Activated CD4-positive, alpha-beta T cell treated with anti-CD3 and anti-CD28 coated beads, Interleukin-10, Interleukin-2, amounts not matched to agents 100 ng/mL and 50 ng/mL, durations not matched to agents 16 hours and 8 hours (primary cell): Measurements from ENCODE around the gene TMED5.
"Not testable (repeated sequence)": the region's sequence is repeated elsewhere in the genome, so short reads cannot be mapped to it uniquely, and the experiment has no call there.

Experiments
- DNase-seq: peaks from one replicate; pipeline ENCODE4 v3.0.0-alpha.2; 2020

TMED5 gene

GRCh38 chr1:93171549-93172034 lies 8.6 kb downstream of the TMED5 start:
- DNase-seq = no peak

DNA sequence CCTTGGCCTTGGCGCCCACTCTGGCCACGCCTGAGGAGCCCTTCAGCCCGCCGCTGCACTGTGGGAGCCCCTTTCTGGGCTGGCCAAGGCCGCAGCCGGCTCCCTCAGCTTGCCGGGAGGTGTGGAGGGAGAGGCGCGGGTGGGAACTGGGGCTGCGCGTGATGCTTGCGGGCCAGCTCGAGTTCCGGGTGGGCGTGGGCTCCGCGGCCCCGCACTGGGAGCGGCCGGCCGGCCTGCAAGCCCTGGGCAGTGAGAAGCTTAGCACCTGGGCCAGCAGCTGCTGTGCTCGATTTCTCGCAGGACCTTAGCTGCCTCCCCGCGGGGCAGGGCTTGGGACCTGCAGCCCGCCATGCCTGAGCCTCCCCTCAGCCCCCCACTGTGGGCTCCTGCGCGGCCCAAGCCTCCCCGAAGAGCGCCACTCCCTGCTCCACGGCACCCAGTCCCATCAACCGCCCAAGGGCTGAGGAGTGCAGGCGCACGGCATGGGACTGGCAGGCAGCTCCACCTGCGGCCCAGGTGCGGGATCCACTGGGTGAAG lies 10.0 kb downstream of the TMED5 start:
- not testable (repeated sequence) for DNase-seq

- no peak for DNase-seq
These were observed 13.2 kb downstream of the TMED5 start for GRCh38 chr1:93167006-93167405.

- not testable (repeated sequence) for DNase-seq
These were observed 14.3 kb downstream of the TMED5 start for GRCh38 chr1:93165895-93166294.

DNA sequence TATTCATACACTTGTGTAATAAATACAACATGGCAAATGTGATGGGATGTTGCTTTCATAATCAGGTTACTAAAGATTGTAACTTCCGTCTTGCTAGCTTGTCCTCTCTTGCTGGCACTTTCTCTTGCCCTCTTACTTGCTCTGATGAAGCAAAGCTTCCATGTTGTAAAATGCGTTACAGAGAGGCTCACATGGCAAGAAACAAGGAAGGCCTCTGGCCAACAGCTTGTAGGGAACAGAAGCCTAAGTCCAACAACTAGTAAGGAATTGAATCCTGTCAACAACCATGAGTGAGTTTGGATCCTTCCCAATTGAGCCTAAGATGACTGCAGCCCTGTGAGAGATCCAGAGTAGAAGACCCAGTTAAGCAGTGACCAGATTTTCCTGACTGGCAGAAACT lies 15.4 kb downstream of the TMED5 start:
- no peak for DNase-seq

DNA sequence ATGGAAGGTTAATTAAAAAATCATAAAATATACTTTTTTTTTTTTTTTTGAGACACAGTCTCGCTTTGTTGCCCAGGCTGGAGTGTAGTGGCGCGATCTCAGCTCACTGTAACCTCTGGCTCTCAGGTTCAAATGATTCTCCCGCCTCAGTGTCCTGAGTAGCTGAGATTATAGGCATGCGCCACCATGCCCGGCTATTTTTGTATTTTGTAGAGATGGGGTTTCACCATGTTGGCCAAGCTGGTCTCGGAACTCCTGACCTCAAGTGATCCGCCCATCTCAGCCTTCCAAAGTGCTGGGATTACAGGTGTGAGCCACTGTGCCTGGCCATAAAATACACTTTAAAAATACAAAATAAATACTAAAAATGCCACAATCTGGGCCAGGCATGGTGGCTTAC lies 16.9 kb downstream of the TMED5 start:
- not testable (repeated sequence) for DNase-seq

- DNase-seq = no peak
These were observed 20.9 kb downstream of the TMED5 start for GRCh38 chr1:93159337-93159736.

GRCh38 chr1:93155335-93155734 lies 24.9 kb downstream of the TMED5 start:
- DNase-seq = peak; percentile 32

DNA sequence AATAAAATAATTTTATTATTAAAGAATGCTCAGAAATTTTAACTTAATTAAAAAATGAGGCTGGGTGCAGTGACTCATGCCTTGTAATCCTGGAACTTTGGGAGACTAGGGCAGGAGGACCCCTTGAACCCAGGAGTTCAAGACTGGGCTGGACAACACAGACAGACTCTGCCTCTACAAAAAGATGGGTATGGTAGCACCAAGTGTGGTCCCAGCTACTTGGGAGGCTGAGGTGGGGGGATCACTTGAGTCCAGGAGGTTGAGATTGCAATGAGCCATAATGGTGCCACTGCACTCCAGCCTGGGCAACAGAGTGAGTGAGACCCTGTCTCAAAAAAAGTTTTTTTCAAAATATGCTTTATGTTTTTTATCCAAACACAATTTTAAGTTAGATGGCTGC lies 25.3 kb downstream of the TMED5 start:
- DNase-seq = no peak

DNA sequence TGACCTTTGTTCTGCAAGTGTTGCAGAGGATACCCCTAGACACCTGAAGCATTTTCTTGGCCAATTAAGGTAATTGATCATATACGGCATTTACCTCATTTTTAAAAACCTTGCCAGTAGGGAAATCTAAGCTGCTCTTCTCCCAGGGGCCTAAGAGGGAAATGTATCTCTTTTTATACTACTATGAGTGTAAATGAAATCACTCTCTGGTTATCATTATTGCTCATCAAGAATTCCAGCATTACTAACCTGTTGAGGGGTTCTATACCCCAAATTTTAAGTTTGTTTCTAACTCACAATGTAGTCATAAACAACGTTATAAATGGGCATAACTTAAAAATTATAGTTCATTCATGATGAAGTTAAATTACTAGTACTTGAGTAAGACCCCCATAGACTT lies 27.4 kb downstream of the TMED5 start:
- DNase-seq = no peak

DNA sequence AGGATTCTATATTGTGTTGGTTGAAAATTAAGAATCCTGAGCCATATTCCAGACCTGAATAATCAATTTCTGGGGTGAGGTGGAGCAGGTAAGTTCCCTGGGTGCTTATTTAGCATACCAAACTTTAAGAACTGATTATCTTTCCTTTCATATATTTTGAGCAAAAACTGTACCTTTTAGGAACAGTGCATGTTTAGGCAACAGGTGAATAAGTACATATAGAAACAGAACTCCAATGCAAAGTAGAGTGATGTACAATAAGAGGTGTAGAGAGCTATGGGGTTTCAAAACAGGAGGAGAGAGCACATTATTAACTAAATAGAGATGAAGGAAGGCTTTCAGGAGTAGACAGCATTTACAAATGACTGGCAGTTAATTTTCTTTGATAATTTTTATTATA lies 28.7 kb downstream of the TMED5 start:
- DNase-seq = no peak

DNA sequence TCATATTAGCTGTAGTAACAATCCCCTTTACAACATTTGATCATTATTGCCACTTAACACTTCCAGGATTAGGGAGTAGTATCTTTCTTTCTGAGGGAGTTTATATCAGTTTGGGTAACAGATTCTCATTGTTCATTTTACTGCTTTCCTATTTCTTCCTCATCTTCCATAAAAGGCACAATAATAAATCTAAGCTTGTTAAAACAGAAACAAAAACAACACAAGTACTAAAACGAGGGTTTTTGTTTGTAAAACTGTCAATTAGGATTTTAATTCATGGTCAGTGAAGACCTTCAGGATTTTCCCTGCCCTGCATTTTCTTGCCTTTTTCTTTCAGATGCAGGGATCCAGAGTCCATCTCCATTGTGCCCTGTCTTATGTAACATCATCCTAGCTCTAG lies 29.5 kb downstream of the TMED5 start:
- no peak for DNase-seq

DNA sequence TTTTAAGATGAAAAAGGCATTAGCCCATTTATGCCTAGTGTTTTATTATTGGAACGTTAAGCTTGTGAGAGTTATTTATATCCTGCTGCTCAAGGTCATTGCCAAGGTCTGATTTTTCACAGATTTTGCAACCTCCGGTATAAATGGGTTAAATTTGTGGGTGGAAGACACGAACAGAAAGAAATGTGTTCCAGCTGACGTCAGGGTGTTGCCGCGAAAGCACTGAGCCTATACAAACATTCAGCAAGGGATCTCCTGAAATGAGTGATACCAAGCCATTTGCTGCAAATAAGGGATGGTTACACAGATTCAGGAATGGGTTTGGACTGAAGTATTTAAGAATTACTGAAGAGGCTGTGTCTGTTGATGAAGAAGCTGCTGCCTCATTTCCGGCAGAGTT lies 32.2 kb downstream of the TMED5 start:
- DNase-seq = no peak

DNA sequence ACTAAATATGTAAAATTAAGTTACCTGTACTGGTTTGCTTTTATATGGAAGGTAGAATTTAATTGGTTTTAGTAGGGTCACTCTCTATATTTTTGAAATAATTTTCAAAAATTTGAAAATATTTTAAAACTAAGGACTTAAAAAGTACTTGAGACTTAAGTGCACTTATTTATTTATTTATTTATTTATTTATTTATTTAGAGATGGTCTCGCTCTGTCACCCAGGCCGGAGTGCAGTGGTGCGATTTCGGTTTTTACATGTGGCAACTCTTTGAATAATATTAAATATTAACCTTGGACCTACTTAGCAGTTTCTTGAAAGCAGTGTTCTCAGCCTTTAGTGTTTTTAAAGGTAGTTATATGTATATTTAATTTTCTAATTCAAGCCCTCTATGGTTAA lies 36.4 kb downstream of the TMED5 start:
- DNase-seq = no peak

DNA sequence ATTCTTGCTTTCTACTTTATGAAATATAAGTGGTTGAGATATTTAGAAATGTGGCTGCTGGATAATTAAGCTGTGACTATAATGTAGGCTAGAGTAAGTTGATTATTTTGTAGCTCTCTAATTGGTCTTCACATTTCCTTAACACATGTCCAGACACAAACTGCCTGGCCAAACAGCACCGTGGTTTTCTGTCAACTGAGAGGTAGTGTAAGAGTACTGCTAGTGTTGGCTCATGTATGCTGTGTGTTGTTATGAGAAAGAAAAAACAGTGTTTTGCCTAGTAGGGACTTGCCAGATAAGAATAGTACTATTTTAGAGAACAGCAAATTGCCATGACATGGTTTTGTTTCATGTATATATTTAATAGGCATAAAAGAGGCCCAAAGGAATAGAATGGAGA lies 37.1 kb downstream of the TMED5 start:
- no peak for DNase-seq

DNA sequence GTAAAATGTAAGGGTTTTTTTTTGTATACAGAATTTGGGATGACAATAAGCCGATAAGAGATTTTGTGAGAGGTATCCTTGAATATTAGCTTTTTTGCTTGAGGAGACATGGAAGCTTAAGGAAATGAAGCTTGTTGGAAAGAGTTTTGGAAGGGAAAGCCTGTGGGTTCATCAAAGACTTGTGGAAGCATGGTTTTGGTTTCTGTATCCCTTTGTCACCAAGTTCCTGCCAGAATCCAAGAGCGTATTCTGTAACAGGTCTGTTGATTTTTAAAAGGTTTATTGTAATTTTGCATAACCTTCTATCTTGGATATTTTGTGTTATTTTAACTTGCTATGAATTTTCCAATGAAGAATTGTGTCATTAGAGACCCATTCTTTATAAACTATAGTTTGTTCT lies 38.1 kb downstream of the TMED5 start:
- no peak for DNase-seq

GRCh38 chr1:93140106-93140505 lies 40.1 kb downstream of the TMED5 start:
- DNase-seq = no peak

GRCh38 chr1:93137604-93138292 lies 42.5 kb downstream of the TMED5 start:
- DNase-seq = no peak

- no peak for DNase-seq
These were observed 43.8 kb downstream of the TMED5 start for GRCh38 chr1:93136445-93136844.

- DNase-seq = no peak
These were observed 47.6 kb downstream of the TMED5 start for GRCh38 chr1:93132638-93133037.

DNA sequence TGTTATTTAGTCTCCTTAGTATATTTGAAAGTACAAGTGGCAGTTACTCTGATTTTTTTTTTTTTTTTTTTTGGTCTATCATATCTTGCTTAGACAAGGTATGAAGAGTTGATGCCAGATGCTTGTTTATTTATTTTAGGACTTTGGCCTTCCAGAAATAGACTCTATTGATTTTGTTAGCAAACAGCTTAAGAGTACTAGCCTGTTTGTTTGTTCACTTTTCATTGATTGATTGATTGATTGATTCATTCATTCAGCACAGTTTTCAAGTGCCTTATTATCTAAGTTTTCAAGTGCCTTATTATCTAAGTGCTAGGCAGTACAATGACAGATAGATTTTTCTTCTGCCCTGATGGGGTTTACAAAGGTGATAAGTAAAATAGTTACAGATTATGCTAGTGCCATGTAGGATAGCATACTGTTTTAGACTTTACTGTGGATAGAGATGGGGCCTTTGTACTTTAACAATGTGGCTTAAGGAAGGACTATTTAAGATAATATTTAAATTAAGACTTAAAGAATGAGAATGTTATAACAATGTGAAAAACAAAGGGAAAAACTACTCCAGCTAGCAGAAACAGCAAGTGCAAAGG lies 50.6 kb downstream of the TMED5 start:
- no peak for DNase-seq

DNA sequence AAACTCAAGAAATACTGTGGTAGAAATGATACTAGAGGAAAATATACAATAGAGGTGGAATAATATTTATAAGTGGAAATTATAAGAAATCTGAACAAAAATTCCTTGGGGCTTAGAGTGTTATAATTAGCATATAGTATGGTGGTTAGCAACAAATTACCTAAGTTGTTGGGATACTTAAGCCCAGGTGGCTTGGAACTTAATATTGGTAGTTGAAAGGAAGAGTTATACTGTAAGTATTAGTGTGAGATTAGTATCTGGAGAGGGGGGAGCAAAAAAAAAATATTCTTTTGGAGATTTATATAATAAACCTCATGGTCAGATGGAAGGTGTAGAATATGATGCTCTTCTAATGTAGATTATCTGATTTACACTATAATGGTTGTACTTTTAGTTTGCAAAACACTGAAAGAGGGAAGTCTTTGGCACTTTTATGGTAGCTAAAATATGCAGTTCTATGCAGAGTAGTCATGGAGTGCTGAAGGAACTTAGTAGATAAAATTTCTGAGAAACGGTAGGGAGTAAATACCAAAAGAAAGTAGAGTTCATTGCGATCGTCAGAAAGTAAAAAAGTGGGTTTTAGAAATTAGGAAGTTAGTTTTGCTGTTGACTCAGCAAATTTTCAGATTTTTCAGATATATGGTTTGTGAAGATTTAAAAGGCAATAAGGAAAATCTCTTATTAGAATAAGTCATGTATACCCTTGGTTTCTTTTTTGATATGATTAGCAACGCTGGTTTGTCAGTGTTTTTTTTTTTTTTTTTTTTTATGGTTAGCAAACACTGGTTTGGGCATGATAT lies 55.5 kb downstream of the TMED5 start:
- DNase-seq = no peak

DNA sequence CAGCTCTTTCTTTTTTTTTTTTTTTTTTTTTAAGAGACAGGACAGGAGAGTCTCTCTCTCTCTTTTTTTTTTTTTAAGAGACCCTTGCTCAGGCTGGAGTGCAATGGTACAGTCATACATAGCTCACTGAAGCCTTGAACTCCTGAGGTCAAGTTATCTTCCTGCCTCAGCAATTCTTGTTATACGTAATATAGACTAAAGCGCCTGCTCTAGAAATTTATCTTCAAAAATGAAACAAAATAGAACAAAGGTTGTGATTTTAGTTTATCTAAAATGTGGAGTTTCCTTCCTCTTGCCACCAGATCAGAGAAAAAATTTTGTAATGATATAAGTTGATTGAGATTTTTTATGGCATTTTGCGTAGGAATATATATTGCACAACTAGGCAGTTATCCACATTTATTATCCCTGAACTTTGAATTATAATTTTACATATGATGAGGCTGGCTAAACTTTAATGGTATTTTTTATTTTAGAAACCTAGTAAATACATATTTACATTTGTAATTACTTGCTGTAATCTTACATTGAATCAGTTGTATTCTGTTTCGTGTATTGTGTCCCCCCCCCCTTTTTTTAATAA lies 56.9 kb downstream of the TMED5 start:
- peak; percentile 21 for DNase-seq
